Osteocyte (in vitro differentiated cells): ENCODE data around the gene SLC16A12. TPM values are rescaled to one million over a fixed set of nuclear protein-coding genes. Genes with fewer than 3 reads are reported as not detected.
"Not testable (repeated sequence)": the region's sequence is repeated elsewhere in the genome, so short reads cannot be mapped to it uniquely, and the experiment has no call there.

ENCODE experiments used
- DNase-seq: peaks from one replicate; pipeline ENCODE4 v3.0.0; 2021; ENCODE audit warnings: mixed read lengths; ENCODE audit not compliant: unreplicated experiment; ENCODE audit errors: extremely low spot score
- H3K27ac Mint-ChIP-seq: one replicate; pipeline ENCODE4 v1.8.0; 2021; ENCODE audit warnings: mild to moderate bottlenecking, mixed read lengths; ENCODE audit not compliant: unreplicated experiment
- H3K27me3 Mint-ChIP-seq: one replicate; pipeline ENCODE4 v1.8.0; 2021; ENCODE audit warnings: mixed read lengths; ENCODE audit not compliant: unreplicated experiment
- H3K36me3 Mint-ChIP-seq: one replicate; pipeline ENCODE4 v1.8.0; 2021; ENCODE audit warnings: mixed read lengths; ENCODE audit not compliant: unreplicated experiment
- H3K4me1 Mint-ChIP-seq: one replicate; pipeline ENCODE4 v1.8.0; 2021; ENCODE audit warnings: mixed read lengths; ENCODE audit not compliant: unreplicated experiment
- H3K4me3 Mint-ChIP-seq: one replicate; pipeline ENCODE4 v1.8.0; 2021; ENCODE audit warnings: mild to moderate bottlenecking, moderate library complexity, mixed read lengths; ENCODE audit not compliant: unreplicated experiment
- H3K9me3 Mint-ChIP-seq: one replicate; pipeline ENCODE4 v1.8.0; 2021; ENCODE audit warnings: mixed read lengths; ENCODE audit not compliant: unreplicated experiment
- CTCF ChIP-seq: fragments of 200-600 bp; sonication (generic); IDR thresholded peaks from 2 replicates; pipeline ENCODE4 v1.5.0; 2021; ENCODE audit warnings: antibody characterized with exemption, mild to moderate bottlenecking, moderate library complexity
- total RNA-seq: library from RNA; stranded (reverse); gene quantifications from 2 replicates; pipeline ENCODE4 v1.2.1, GENCODE V29; 2021

Gene SLC16A12
- total RNA-seq, 1 donor from 2014 or later: 8.4 TPM

DNA sequence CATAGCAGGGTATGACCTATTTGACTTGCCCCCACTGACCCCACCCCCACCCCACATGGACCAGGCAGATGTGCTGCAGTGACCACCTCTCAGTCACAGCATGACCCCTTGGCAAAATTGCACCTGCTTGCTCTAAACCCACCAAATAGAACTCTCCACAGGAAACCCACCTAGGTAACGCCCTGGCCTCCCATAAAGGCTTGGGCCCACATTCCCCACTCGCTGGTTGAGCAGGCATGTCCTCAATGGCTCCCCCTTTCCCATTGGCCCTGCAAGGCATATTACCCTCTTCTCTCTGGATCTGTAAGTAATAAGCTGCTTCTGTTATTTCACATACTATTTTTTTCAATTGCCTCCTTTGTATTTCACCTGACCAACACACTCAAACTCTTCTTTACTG, 140.3 kb downstream of the SLC16A12 start:
- DNase-seq: no peak
- H3K27me3 Mint-ChIP-seq: no peaks in the 10 kb centered on the region
- H3K36me3 Mint-ChIP-seq: peaks cover 3% of the 10 kb centered on the region
- no peak overlapping the region for H3K27ac Mint-ChIP-seq
- no peaks in the 10 kb centered on the region for H3K9me3 Mint-ChIP-seq
- peaks cover 60% of the 10 kb centered on the region for H3K4me1 Mint-ChIP-seq
- H3K4me3 Mint-ChIP-seq: peak overlapping the region; percentile 14
- no peak for TF ChIP-seq CTCF

DNA sequence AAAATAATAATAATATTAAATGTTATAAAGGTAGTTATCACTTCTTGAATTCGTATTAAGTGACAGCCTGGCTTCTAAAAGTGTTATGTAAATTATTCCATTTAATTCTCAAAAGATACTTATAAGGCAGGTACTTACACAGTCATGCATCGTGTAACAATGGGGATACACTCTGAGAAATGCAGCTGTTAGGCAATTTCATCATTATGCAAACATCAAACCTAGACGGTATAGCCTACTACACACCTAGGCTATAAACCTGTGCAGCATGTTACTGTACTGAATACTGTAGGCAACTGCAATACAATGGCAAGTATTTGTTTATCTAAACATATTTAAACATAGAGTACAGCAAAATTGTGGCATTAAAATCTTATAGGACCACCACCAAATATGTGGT, 141.5 kb downstream of the SLC16A12 start:
- Mint-ChIP-seq H3K9me3 (no peaks in the 10 kb centered on the region), H3K4me3 (no peak overlapping the region), H3K36me3 (peaks cover 3% of the 10 kb centered on the region), H3K4me1 (peaks cover 55% of the 10 kb centered on the region), H3K27me3 (no peaks in the 10 kb centered on the region), H3K27ac (no peak overlapping the region)
- TF ChIP-seq CTCF: no peak
- no peak for DNase-seq

GRCh38 chr10:89392974-89393373, 142.4 kb downstream of the SLC16A12 start:
- Mint-ChIP-seq H3K27ac (peak overlapping the region; percentile 94), H3K4me1 (peaks cover 46% of the 10 kb centered on the region), H3K9me3 (no peaks in the 10 kb centered on the region), H3K4me3 (peak overlapping the region; percentile 81), H3K36me3 (peaks cover 3% of the 10 kb centered on the region), H3K27me3 (no peaks in the 10 kb centered on the region)
- no peak for TF ChIP-seq CTCF
- no peak for DNase-seq

GRCh38 chr10:89391907-89392756, 143.3 kb downstream of the SLC16A12 start, which contains the start of gene IFIT1:
IFIT1 (plus strand) TSS chr10:89392623; CDS start chr10:89392713, 90 bp downstream.
- Mint-ChIP-seq H3K4me1 (peaks cover 39% of the 10 kb centered on the region), H3K27me3 (no peaks in the 10 kb centered on the region), H3K4me3 (peak within 1 kb of the TSS; percentile 81), H3K36me3 (peaks cover 3% of the 10 kb centered on the region), H3K27ac (peak within 1 kb of the TSS; percentile 94), H3K9me3 (no peaks in the 10 kb centered on the region)
- no peak for TF ChIP-seq CTCF
- DNase-seq: no peak

DNA sequence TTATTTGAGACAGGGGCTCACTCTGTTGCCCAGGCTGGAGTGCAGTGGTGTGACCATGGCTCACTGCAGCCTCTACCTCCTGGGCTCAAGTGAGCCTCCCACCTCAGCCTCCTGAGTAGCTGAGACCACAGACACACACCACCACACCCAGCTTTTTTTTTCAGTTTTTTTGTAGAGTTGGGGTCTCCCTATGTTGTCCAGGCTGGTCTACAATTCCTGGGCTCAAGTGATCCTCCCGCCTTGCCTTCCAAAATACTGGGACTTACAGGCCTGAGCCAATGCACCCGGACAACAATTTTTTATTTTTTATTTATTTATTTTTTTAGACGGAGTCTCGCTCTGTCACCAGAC, 144.2 kb downstream of the SLC16A12 start:
- H3K4me3 Mint-ChIP-seq, H3K36me3 Mint-ChIP-seq, H3K27me3 Mint-ChIP-seq, DNase-seq, H3K9me3 Mint-ChIP-seq: not testable (repeated sequence)
- Mint-ChIP-seq H3K4me1 (peaks cover 35% of the 10 kb centered on the region), H3K27ac (peak overlapping the region; percentile 94)
